ENCODE results near the gene COBL. TPM values are rescaled to one million over a fixed set of nuclear protein-coding genes. Genes with fewer than 3 reads are reported as not detected.

Gene COBL
- total and polyA plus RNA-seq, 2 of the 4 experiments (the other 2 are of a cell fraction), result under 0.01 TPM; not detected in 1

DNA sequence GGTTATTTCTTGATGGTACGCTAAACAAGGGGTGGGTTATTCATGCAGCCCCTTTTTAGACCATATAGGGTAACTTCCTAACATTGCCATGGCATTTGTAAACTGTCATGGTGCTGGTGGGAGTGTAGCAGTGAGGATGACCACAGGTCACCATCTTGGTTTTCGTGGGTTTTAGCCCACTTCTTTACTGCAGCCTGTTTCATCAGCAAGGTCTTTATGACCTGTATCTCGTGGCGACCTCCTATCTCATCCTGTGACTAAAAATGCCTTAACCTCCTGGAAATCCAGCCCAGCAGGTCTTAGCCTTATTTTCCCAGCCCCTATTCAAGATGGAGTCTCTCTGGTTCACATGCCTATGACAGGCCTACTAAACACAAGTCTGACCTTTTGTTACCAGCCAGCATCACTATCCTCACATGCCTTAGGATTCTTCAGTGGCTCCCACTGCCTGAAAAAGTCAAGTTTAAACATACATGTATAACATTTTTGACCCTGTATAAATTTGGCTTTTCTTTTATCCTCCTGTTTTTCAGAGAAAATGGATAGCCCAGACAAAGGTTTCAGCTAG lies 13.2 kb upstream of the COBL start:
- Histone ChIP-seq H2BK5ac (ENCODE audit: low read depth, low read length, poor library complexity, severe bottlenecking) (no peak overlapping the region), H3K56ac (ENCODE audit: extremely low read depth, insufficient read depth, low read length) (no peak overlapping the region), H3K9ac (ENCODE audit: low read depth, low read length) (no peak overlapping the region), H3K9me3 (ENCODE audit: control insufficient read depth, insufficient read depth, low read length) (no peaks in the 10 kb centered on the region), H3K14ac (replicated peaks; ENCODE audit: low read depth, low read length) (no peak overlapping the region), H4K5ac (ENCODE audit: low read depth, low read length) (no peak overlapping the region), H3K4ac (ENCODE audit: low read depth, low read length) (no peak overlapping the region), H3K4me3 (ENCODE audit: insufficient read depth, low read depth, low read length) (no peak overlapping the region), H4K8ac (ENCODE audit: low read depth in 2 of 2, low read length in 2 of 2) (no peak overlapping the region), H2BK15ac (ENCODE audit: low read depth, low read length) (no peak overlapping the region), H4K20me1 (ENCODE audit: insufficient read depth, low read length) (no peaks in the 10 kb centered on the region), H3K27ac (ENCODE audit: insufficient read depth, low read length) (no peak overlapping the region), H3K27me3 (ENCODE audit: control insufficient read depth, insufficient read depth, low read length) (no peaks in the 10 kb centered on the region), H2AK9ac (replicated peaks; ENCODE audit: low read depth, low read length, poor library complexity) (no peak overlapping the region), H2AK5ac (ENCODE audit: low read depth, low read length) (no peak overlapping the region), H3K4me1 (ENCODE audit: control insufficient read depth, insufficient read depth, low read length) (no peaks in the 10 kb centered on the region), H3K23ac (ENCODE audit: low read depth, low read length) (no peak overlapping the region), H3K4me2 (ENCODE audit: low read depth, low read length) (no peak overlapping the region), H3K79me1 (ENCODE audit: low read depth in 1 of 2, low read length in 2 of 2) (no peaks in the 10 kb centered on the region), H4K91ac (ENCODE audit: insufficient read depth, low read depth, low read length) (no peak overlapping the region), H2BK20ac (ENCODE audit: low read depth, low read length) (no peak overlapping the region), H3K18ac (ENCODE audit: low read depth, low read length) (no peak overlapping the region), H2BK120ac (ENCODE audit: low read depth, low read length) (no peak overlapping the region), H2AFZ (replicated peaks; ENCODE audit: low read length, poor library complexity) (no peak overlapping the region), H3K36me3 (ENCODE audit: control insufficient read depth, insufficient read depth, low read length) (no peaks in the 10 kb centered on the region), H3K9me1 (ENCODE audit: insufficient read depth, low read length) (no peaks in the 10 kb centered on the region)
- dilution Hi-C loops (cut with HindIII; ENCODE audit: low sequenced_read_pairs, unreplicated experiment), result no loop called here
- intact Hi-C loops (cut with micrococcal nuclease), result no loop called here
- DNase-seq (no peak), ATAC-seq (ENCODE audit: low read depth) (no peak)
- BruUV-seq (replicated peaks), result no TSS peak
- 17% methylated on average over 2 of the region's 4 CpGs; no CpG with 5 or more reads in 1 of the 2 experiments for WGBS, 2 experiments (ENCODE audit: extremely low coverage in 2 of 2, insufficient read length in 1 of 2)
- ChIA-PET CTCF (no interaction called here), POLR2A (ENCODE audit: unreplicated experiment) (no interaction called here)
- in situ Hi-C loops (cut with MboI; ENCODE audit: low sequenced_read_pairs), result no loop called here
- TF ChIP-seq POLR2A (IDR thresholded peaks at IDR 0.05; ENCODE audit: low read depth, low read length) (no peak), FOS (IDR thresholded peaks at IDR 0.05; ENCODE audit: low read depth, low read length) (no peak), CEBPB (IDR thresholded peaks at IDR 0.05; ENCODE audit: low read depth, low read length) (no peak), CHD1 (IDR thresholded peaks at IDR 0.05; ENCODE audit: low read depth, low read length) (no peak), USF2 (IDR thresholded peaks at IDR 0.05; ENCODE audit: low read depth, low read length) (no peak), RAD21 (IDR thresholded peaks at IDR 0.05; ENCODE audit: low read length) (no peak)

All from IMR-90 (cell line).